Testis (tissue), 2 donors: ENCODE data around the gene TENM4.

Experiments
- CTCF ChIP-seq, 3 experiments: fragments of 450-650 bp in 2 of 3; fragments of 200-600 bp in 1 of 3; sonication (generic) in 1 of 3; IDR thresholded peaks; one replicate each; pipeline ENCODE4 v1.5.1; 2016 to 2019; ENCODE audit warnings: antibody characterized with exemption in 3 of 3, mild to moderate bottlenecking in 2 of 3, moderate library complexity in 1 of 3
- POLR2A ChIP-seq: fragments of 450-650 bp; IDR thresholded peaks from one replicate; pipeline ENCODE4 v1.6.1; 2017; ENCODE audit warnings: antibody characterized with exemption, mild to moderate bottlenecking, moderate library complexity

- TF ChIP-seq CTCF (IDR thresholded peaks at IDR 0.05) (no peak), POLR2A (no peak)
These were observed 354.8 kb downstream of the TENM4 start for GRCh38 chr11:79086056-79086455.
